HFFc6 (cell line): ENCODE measurements around the gene POU2AF1. TPM values are rescaled to one million over a fixed set of nuclear protein-coding genes. Genes with fewer than 3 reads are reported as not detected.

Source experiments
- DNase-seq: peaks from one replicate; pipeline ENCODE4 v3.0.0-alpha.2; 2018
- H3K27ac Mint-ChIP-seq: 2 replicates; pipeline ENCODE4 v1.8.0; 2020; ENCODE audit warnings: mild to moderate bottlenecking, mixed read lengths
- H3K27me3 Mint-ChIP-seq: 2 replicates; pipeline ENCODE4 v1.8.0; 2021; ENCODE audit warnings: mild to moderate bottlenecking, moderate library complexity, mixed read lengths; ENCODE audit not compliant: insufficient read depth
- H3K36me3 Mint-ChIP-seq: 2 replicates; pipeline ENCODE4 v1.8.0; 2021; ENCODE audit warnings: low read depth, mixed read lengths
- H3K4me1 Mint-ChIP-seq: 2 replicates; pipeline ENCODE4 v1.8.0; 2020; ENCODE audit warnings: low read depth, mixed read lengths
- H3K4me3 Mint-ChIP-seq: 2 replicates; pipeline ENCODE4 v1.8.0; 2020; ENCODE audit warnings: mild to moderate bottlenecking, moderate library complexity, mixed read lengths
- H3K9me3 Mint-ChIP-seq: 2 replicates; pipeline ENCODE4 v1.8.0; 2020; ENCODE audit warnings: mild to moderate bottlenecking, mixed read lengths
- total RNA-seq, 6 experiments: library from RNA; stranded (reverse); fragmentation: NEBNext Ultra II Directional; extraction: Animal tissue kit (Norgen Biotek cat#: 25700); gene quantifications; 2 replicates in 1 of 6; 3 replicates in 5 of 6; pipeline ENCODE4 v1.2.3, GENCODE V29; 2021
- TF ChIP-seq, protein P1 (sequence below): fragments of 200-600 bp; sonication (generic); IDR thresholded peaks from 2 replicates; pipeline ENCODE4 v1.5.0; 2021; ENCODE audit warnings: antibody characterized with exemption, mild to moderate bottlenecking

POU2AF1 gene
- total RNA-seq, 6 experiments from 2014 or later = not detected

DNA sequence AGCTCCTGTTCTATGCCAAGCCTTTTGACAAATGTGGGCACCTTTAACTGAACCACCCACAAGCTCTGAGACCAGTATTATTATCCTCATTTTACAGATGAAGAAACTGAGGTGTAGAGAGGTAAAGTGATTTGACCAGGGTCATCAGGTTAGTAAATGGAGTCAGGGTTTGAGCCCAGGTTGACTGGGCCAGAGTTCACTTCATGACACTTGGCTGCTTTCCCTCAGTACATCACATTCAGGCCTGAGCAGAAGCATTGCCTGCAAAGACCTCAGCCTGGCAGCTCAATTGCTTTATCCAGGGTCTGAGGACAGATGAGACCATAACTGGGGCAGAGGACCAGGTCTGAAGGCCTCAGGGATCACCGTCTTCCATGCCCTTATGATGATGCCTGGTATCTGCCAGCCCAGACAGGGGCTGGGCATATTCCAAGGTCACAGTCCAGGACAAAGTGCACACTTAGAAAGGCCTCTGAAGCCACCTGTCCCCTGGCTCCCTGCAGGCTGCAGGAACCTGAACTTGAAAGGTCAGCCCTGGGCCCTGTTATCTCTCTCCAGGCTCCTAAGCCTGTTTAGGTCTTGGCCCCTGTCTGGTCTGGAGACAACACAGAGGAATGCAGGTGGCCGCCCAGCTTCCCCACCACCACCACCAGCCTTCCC, 48.7 kb downstream of the POU2AF1 start:
- no peaks in the 10 kb centered on the region for H3K9me3 Mint-ChIP-seq
- H3K27me3 Mint-ChIP-seq = peaks cover 12% of the 10 kb centered on the region; the same call in 1 of the 2 replicates
- H3K36me3 Mint-ChIP-seq = no peaks in the 10 kb centered on the region

DNA sequence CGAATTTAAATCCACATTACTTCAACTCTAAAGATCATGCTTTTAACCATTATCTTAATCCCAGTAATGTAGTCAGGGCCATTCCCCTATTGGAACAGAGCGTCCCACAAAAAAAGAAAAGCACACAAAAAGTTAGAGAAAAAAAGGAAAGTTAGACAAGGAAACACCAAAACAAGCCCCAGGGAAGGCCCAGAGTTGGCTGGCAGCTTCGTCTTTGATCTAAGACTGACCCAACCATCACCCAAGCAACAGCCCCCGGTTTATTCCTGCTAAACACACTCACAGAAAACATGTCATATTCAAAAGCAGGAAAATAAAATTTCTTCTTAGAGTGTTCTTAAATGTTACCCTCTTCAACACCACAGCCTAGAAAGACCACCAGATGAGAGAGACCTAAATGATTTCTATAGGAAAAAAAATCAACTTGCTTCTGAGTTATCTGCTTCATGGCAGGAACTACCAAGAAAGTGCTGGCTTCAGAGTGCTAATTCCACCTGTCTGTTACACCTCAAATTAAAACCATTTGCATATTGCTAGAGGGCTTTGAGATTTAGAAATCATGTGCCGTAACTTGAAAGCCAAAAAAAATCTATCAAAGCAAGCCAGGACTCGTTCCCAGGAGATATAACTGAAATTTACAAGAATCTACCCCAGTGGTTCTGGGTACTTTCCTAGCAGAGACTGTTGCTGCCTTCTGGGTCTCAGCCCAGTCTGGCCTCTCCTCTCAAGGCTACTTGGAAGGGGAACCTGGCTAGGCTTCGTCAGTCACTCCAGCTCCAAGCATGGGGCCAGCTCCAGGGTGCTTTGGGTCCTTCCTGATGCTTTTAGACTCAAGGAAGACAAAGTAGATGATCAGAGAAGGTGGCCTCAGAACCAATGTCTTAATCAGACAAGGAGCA, 49.5 kb downstream of the POU2AF1 start:
- Mint-ChIP-seq H3K27me3 (peaks cover 6% of the 10 kb centered on the region; the same call in 1 of the 2 replicates), H3K4me1 (peaks cover 30% of the 10 kb centered on the region), H3K27ac (no peak overlapping the region), H3K9me3 (no peaks in the 10 kb centered on the region), H3K36me3 (no peaks in the 10 kb centered on the region), H3K4me3 (no peak overlapping the region)
- no peak for DNase-seq
- TF ChIP-seq, protein P1, sequence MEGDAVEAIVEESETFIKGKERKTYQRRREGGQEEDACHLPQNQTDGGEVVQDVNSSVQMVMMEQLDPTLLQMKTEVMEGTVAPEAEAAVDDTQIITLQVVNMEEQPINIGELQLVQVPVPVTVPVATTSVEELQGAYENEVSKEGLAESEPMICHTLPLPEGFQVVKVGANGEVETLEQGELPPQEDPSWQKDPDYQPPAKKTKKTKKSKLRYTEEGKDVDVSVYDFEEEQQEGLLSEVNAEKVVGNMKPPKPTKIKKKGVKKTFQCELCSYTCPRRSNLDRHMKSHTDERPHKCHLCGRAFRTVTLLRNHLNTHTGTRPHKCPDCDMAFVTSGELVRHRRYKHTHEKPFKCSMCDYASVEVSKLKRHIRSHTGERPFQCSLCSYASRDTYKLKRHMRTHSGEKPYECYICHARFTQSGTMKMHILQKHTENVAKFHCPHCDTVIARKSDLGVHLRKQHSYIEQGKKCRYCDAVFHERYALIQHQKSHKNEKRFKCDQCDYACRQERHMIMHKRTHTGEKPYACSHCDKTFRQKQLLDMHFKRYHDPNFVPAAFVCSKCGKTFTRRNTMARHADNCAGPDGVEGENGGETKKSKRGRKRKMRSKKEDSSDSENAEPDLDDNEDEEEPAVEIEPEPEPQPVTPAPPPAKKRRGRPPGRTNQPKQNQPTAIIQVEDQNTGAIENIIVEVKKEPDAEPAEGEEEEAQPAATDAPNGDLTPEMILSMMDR = no peak

More for the DNA sequence above, 48.7 kb downstream of the POU2AF1 start:
- TF ChIP-seq, protein P1 = no peak
- DNase-seq = no peak
- H3K4me3 Mint-ChIP-seq = no peak overlapping the region
- H3K4me1 Mint-ChIP-seq = peaks cover 25% of the 10 kb centered on the region
- H3K27ac Mint-ChIP-seq = no peak overlapping the region

- TF ChIP-seq, protein P1 = no peak
- Mint-ChIP-seq H3K4me1 (peaks cover 37% of the 10 kb centered on the region), H3K4me3 (no peak overlapping the region), H3K27me3 (peaks cover 6% of the 10 kb centered on the region; the same call in 1 of the 2 replicates), H3K9me3 (no peaks in the 10 kb centered on the region), H3K36me3 (no peaks in the 10 kb centered on the region), H3K27ac (no peak overlapping the region)
- no peak for DNase-seq
These were observed 51.0 kb downstream of the POU2AF1 start for GRCh38 chr11:111327908-111328624.

DNA sequence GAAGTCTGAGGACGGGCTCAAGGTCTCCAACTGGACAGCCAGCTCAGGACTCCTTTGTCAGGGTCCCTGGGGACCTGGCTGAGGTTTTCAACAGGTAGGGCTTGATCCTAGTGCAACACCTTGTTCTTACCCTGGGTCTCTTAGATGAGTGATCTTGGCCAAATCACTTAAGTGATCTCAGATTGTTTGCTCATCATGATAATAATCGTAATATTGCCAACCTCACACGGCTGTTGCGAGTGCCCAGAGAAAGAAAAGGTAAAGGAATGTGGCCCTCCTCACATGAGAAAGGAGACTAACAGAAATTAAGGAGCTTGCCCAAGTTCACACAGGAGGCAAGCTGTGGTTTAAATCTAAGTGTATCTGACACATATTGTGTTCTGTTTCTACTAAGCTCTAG, 52.3 kb downstream of the POU2AF1 start:
- no peaks in the 10 kb centered on the region for H3K9me3 Mint-ChIP-seq
- no peak overlapping the region for H3K27ac Mint-ChIP-seq
- no peaks in the 10 kb centered on the region for H3K36me3 Mint-ChIP-seq
- no peak overlapping the region for H3K4me3 Mint-ChIP-seq
- H3K27me3 Mint-ChIP-seq = peaks cover 4% of the 10 kb centered on the region
- TF ChIP-seq, protein P1 = no peak
- no peak for DNase-seq
- H3K4me1 Mint-ChIP-seq = peaks cover 25% of the 10 kb centered on the region

- TF ChIP-seq, protein P1 = no peak
- DNase-seq = no peak
- Mint-ChIP-seq H3K27ac (no peak overlapping the region), H3K4me1 (peaks cover 19% of the 10 kb centered on the region), H3K9me3 (no peaks in the 10 kb centered on the region), H3K36me3 (no peaks in the 10 kb centered on the region), H3K27me3 (peaks cover 18% of the 10 kb centered on the region), H3K4me3 (no peak overlapping the region)
These were observed 53.8 kb downstream of the POU2AF1 start for GRCh38 chr11:111325259-111325658.
